PC-3 (cell line): Measurements from ENCODE around the gene C11orf91.

ENCODE experiments used
- CTCF ChIP-seq: fragments of 300-600 bp; sonication (generic); conservative IDR thresholded peaks from 2 replicates; pipeline ENCODE4 v1.5.1; 2017; ENCODE audit warnings: antibody characterized with exemption, low read depth, mild to moderate bottlenecking, low read length
- EZH2 ChIP-seq: fragments of 300-600 bp; sonication (generic); IDR thresholded peaks from one replicate; pipeline ENCODE4 v1.6.1; 2017; ENCODE audit warnings: antibody characterized with exemption, mild to moderate bottlenecking, low read length; ENCODE audit not compliant: unreplicated experiment

GRCh38 chr11:33687733-33688479 is 12.7 kb downstream of the C11orf91 start:
- TF ChIP-seq CTCF (peak; percentile 97), EZH2 (no peak)
